GM19023 (cell line): ENCODE data around the gene SLC9B2.
A peak's percentile ranks its signal among the peaks of the same experiment; 100 is the strongest.

Experiments used
- ATAC-seq: cut with Tn5 transposase; IDR thresholded peaks from one replicate; pipeline ENCODE4 v1.9.1; 2021; ENCODE audit warnings: mild to moderate bottlenecking, moderate library complexity; ENCODE audit not compliant: unreplicated experiment

SLC9B2 gene

GRCh38 chr4:103079621-103080020, 3.1 kb upstream of the SLC9B2 start:
- no peak for ATAC-seq

- ATAC-seq, result peak; percentile 65
Observed at GRCh38 chr4:103075894-103076746, 441 bp downstream of the SLC9B2 start.

- peak; percentile 1 for ATAC-seq
Observed at GRCh38 chr4:103075435-103075893, 1.1 kb downstream of the SLC9B2 start.

GRCh38 chr4:103074744-103075434, 1.7 kb downstream of the SLC9B2 start:
- ATAC-seq, result no peak

- no peak for ATAC-seq
Observed at GRCh38 chr4:103073792-103074438, 2.6 kb downstream of the SLC9B2 start.

GRCh38 chr4:103067841-103068547, 8.6 kb downstream of the SLC9B2 start:
- ATAC-seq, result no peak

- ATAC-seq, result no peak
Observed at GRCh38 chr4:103060453-103061148, 16.0 kb downstream of the SLC9B2 start.

GRCh38 chr4:103054030-103054429, 22.5 kb downstream of the SLC9B2 start:
- no peak for ATAC-seq

GRCh38 chr4:103052779-103053178, 23.8 kb downstream of the SLC9B2 start:
- no peak for ATAC-seq

GRCh38 chr4:103052145-103052544, 24.4 kb downstream of the SLC9B2 start:
- ATAC-seq, result no peak

- no peak for ATAC-seq
Observed at GRCh38 chr4:103050736-103051436, 25.7 kb downstream of the SLC9B2 start.

GRCh38 chr4:103046416-103047290, 29.9 kb downstream of the SLC9B2 start:
- peak; percentile 99 for ATAC-seq

GRCh38 chr4:103044183-103044582, 32.4 kb downstream of the SLC9B2 start:
- ATAC-seq, result no peak

- no peak for ATAC-seq
Observed at GRCh38 chr4:103036169-103036568, 40.4 kb downstream of the SLC9B2 start.

- peak; percentile 66 for ATAC-seq
Observed at GRCh38 chr4:103032574-103032973, 44.0 kb downstream of the SLC9B2 start.

- no peak for ATAC-seq
Observed at GRCh38 chr4:103030791-103031190, 45.8 kb downstream of the SLC9B2 start.

- ATAC-seq, result no peak
Observed at GRCh38 chr4:103029300-103029699, 47.3 kb downstream of the SLC9B2 start.

GRCh38 chr4:103026868-103027267, 49.7 kb downstream of the SLC9B2 start:
- no peak for ATAC-seq

GRCh38 chr4:103024996-103025395, 51.6 kb downstream of the SLC9B2 start:
- ATAC-seq, result no peak
